H1 (cell line): ENCODE measurements around the gene DUSP2. TPM values are rescaled to one million over a fixed set of nuclear protein-coding genes. Genes with fewer than 3 reads are reported as not detected.

Source experiments
- CHD1 ChIP-seq: IDR thresholded peaks from 2 replicates; pipeline ENCODE4 v1.6.1; 2012; ENCODE audit warnings: low read depth, low read length, improper control_type of control experiment
- HDAC2 ChIP-seq, 2 experiments: fragments of 300-600 bp in 1 of 2; sonication (generic) in 1 of 2; IDR thresholded peaks; 2 replicates each; pipeline ENCODE4 v1.6.1; 2011 to 2012; ENCODE audit warnings: low read depth in 2 of 2, low read length in 2 of 2, mild to moderate bottlenecking in 2 of 2, moderate library complexity in 2 of 2, borderline replicate concordance in 1 of 2, inconsistent platforms in 1 of 2
- SRF ChIP-seq: IDR thresholded peaks from 2 replicates; pipeline ENCODE4 v1.6.1; 2011; ENCODE audit warnings: mild to moderate bottlenecking, low read depth, low read length, moderate library complexity
- TEAD4 ChIP-seq: IDR thresholded peaks from 2 replicates; pipeline ENCODE4 v1.6.1; 2012; ENCODE audit warnings: low read depth, low read length, inconsistent platforms, mixed read lengths
- polyA plus RNA-seq, 7 experiments: library from polyadenylated mRNA; depleted of rRNA in 3 of 7; stranded (reverse) in 5 of 7; unstranded in 2 of 7; fragments of >200 nt in 5 of 7; fragments of 200-250 nt in 2 of 7; gene quantifications; 1 replicate in 5 of 7; 2 replicates in 1 of 7; 4 replicates in 1 of 7; pipeline versions ENCODE4 v1.2.1 to v1.2.3, GENCODE V29; 2011 to 2013; ENCODE audit warnings: missing spikeins in 2 of 7, mixed read lengths in 2 of 7
- total RNA-seq: library from RNA; stranded (reverse); fragmentation: NEBNext Ultra II Directional; extraction: Animal tissue kit (Norgen Biotek cat#: 25700); gene quantifications from 2 replicates; pipeline ENCODE4 v1.2.1, GENCODE V29; 2021

Gene DUSP2
- total and polyA plus RNA-seq, 2 of the 8 experiments (the other 6 are each of a cell fraction or from before 2014, with no cell fraction given): 10.1 to 10.4 TPM

DNA sequence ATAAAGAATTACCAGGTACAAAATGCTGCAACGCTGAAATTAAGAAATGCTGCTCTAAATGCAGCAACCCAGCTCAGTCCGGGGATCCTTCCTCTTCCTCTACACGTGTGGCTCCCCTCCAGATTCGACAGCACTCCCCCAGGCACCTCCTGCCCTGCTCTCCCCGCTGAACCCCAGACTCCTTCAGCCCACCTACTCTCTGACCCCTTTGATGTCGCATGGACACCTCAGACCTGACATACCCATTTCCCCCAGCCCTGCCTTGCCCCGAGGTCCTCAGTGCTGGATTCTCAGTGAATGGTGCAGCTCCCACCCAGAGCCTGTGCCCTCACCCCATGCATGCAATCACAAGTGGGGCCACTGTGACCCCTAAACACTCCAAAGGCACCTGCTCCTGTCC lies 24.2 kb downstream of the DUSP2 start (continued):
- TF ChIP-seq SRF (no peak), HDAC2 (IDR thresholded peaks at IDR 0.05; ENCODE audit: borderline replicate concordance in 1 of 2, low read depth in 2 of 2, low read length in 2 of 2) (no peak), TEAD4 (no peak), CHD1 (no peak)
